ENCODE measurements around the gene CBR4.

Gene CBR4

GRCh38 chr4:169032883-169033645 lies 23.0 kb upstream of the CBR4 start:
- no peak for DNase-seq

DNA sequence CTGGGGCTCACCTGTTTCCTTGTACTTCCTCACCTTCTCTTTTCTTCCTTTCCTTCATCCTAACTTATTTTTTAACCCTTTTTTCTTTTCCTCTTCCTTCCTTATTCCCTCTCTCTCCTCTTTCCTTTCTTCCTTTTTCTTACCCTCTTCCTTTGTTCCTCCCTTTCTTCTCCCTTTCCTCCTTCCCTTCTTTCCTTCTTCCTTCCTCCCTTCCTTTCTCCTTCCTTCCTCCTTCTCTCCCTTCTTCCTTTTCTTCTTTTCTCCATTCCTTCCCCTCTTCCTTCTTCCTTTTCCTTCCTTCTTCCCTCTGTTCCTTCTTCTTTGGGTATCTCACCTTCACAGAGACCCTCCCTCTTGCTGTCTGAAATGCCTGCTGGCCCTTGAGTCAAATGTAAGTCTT lies 22.1 kb upstream of the CBR4 start:
- no peak for DNase-seq

DNA sequence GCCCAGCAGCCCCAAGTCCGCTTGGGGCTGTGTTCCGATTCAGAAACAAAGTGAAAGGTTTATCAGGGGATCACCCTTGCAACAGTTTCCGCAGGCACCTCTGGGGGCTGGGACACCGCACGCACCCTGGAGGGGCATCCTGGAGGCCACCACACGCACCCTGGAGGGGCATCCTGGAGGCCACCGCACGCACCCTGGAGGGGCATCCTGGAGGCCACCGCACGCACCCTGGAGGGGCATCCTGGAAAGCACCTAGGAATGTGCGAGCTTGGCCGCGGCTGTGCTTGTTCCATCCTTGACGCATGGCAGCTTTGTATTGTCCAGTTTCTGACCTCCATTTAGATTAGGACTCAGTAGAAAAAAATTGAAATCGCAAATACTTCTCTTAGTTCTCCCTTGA lies 21.3 kb upstream of the CBR4 start:
- no peak for DNase-seq

DNA sequence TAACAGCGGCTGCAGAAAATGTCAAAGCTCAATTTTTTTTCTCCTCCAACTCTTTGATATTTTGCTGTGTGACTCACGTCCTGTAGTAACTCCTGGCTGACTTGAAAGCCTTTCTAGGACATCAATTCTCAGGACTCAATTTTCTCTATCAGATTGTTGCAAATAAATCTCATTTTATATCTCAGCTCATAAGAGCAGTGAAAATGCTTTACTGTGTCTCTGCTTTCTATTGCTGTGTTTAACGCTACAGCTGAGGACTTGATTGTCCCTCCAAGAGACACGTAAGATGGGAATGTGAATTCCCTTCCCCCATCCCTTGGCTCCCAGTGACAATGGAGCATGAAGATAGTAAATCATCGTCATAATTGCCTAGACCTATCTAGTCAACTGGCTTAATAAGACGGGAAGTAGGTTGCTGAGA lies 20.5 kb upstream of the CBR4 start:
- no peak for DNase-seq

DNA sequence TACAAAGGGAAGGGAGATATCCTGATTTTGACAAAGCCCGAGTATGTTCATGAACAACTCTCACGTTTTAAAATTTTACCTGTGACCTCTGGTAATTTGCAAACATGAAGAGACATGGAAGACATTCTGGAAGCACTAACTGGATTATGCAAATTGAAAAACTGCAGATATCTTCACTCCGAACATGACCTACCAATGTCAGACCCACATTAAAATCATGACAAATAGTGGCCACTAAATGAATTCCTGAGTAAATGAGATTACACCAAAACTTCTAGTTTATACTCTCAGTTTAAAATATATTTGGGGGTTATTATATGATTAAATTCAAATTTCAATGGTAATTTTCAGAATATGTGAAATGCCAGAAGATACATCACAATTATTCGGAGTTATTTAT lies 19.9 kb upstream of the CBR4 start:
- no peak for DNase-seq

DNA sequence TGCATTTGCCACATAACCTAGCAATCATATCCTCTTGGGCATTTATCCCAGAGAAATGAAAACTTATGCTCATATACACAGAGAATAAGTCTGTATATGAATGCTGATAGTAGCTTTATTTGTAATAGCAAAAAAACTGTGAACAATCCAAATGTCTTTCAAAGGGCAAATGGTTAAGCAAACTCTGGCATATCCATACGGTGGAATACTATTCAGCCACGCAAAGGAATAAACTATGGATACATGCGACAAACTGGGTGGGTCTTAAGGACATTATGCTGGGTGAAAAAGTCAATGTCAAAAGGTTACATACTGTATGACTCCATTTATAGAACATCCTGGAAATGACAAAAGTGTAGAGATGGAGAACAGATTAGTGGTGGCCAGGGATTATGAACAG lies 17.6 kb upstream of the CBR4 start:
- DNase-seq = no peak

- no peak for DNase-seq
These were observed 15.1 kb upstream of the CBR4 start for GRCh38 chr4:169025184-169025583.

- peak; percentile 14 to 20 for DNase-seq
These were observed 14.7 kb upstream of the CBR4 start for GRCh38 chr4:169024762-169025161.

- DNase-seq = no peak
These were observed 8.4 kb upstream of the CBR4 start for GRCh38 chr4:169018406-169018805.

DNA sequence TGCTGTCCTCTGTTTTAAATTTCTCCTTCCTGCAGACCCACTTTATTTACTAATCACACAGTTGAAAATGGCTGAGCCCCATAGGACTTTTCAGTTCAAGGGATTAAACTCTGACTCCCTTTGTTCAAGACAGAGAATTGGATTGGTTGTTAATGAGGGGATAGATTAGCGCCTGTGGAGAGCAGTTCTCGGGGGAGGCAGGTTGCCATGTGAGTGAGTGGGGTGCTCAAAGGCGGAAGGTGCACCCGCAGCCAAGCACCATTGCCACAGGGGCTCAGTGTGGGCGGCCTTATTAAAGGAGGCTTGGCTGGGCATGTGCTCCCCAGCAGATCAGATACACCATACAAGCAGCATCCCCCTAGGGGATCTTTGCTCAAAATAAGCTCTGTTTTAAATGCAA lies 7.9 kb upstream of the CBR4 start:
- DNase-seq = no peak

DNA sequence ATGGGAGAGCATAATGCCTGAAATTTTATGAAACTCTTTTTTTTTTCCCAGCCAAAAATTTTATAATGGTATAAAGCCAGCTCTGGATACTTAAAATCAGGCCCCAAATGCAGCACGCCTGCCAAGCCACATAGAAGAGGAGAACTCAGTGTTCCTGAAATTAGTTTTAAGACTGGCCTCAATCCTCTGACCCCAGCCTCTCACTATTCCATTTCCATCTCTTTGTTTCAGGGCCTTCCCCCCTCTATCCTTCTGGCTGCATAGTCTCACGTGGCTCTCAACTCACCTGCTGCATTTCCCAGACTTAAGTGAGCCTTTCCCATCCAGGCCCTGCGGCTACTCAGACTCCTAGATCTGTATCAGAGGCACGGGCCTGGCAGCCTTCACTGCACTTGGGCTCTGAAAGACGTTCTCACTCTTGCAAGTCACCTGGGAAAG lies 5.2 kb upstream of the CBR4 start:
- no peak for DNase-seq

DNA sequence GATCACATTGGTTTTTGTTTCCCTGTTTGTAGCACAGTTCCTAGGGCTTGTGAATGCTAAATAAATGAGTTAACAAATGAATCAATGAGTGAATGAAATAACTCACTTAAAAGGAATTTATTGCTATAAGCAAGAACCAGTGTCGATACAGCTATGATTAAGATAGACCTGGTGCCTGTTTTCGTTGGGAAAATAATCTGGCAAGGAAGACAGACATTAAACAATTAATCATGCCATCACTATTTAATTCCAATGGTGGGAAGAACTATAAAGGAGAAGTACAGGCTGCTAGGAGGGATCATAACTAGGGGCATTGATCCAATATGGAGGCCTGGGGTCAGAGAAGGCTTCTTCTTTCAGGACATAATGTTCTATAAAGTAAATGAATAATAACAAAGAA lies 4.5 kb upstream of the CBR4 start:
- no peak for DNase-seq

DNA sequence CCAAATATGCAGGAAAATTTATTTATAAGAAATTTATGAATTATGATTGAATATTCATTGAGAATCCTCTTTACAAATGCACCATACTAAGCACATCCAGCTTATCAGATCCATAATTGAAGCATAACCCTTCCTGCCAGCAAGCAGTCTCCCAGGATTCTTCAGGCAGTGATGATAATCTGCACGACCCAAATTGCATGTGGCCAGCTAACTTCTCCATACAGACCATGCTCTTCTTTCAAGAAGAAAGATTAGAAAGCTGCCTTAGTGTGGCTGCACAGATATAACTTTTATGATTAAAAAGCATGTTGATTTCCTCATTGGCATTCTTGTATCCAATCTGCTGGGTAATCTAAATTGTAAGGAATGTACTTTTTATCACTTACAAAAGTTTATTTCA lies 3.3 kb upstream of the CBR4 start:
- DNase-seq = no peak

- DNase-seq = no peak
These were observed 2.0 kb upstream of the CBR4 start for GRCh38 chr4:169012049-169012448.

DNA sequence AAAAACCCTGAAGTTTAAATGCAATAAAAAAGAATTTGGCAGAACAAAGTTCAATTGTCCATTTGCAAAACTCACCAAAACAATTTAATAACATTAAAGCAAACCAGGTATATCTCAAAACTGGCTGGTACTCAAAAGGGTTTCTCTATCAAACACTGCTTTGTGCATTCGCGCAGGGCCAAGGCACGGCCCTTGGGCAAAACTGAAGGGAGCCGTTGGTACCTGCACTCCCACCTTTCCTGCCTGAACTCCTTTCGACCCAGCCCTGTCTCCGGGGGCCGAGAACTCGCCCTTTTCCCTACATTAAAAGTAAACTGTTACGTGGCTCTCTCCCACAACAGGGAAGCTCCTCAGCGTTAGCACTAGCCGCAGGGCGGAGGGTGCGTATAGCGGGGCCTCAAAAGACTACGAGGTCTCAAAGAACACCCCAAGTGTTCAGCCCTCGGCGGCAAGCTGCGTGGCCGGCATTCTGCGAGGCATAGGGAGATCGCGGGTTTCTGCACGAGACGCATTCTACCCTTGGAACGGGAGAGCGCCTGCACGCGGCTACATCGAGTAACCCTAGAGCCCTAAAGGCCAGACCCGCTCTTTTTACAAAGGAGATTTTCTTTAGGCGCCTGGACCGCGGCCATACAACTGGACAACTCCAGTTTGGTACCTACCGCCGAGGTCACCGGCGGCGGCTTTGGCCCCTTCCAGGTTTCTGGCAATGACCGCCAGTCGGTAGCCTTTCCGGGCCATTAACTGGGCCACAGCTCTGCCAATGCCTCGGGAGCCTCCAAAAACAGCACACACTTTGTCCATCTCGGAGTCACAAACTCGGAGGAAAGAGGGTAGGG lies 550 bp downstream of the CBR4 start:
- DNase-seq = peak; percentile 32 to 48

DNA sequence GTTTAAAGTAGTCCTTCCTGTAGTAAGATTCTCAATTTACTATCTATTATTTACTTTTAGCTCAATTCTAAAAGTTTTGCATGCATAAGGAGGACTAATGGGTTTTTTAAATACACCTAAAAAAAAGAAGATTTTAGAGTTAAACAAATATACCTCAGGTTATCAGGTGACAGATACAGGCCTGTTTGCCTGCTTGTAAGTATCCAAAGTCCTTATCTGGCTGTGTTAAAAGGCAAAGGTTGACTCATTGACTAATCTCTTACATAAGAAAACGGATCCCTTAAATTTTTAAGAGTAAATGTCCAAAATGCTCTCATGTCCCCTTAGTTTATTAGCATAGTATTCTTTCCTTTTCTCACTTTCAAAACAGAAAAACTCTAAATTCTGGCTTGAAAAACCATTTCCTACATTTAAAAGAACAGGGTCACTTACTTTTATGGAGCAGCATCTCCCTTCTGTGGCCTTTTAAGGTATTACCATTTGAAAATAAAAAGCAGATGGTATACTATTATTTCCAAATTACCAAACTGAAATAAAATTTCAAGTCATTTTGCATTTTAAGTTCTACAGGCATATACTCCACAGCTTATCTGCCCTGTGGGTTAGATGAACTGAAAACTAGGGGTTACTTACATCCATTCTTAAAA lies 4.5 kb downstream of the CBR4 start:
- peak in 1 of 2 donors; percentile 6 for DNase-seq

DNA sequence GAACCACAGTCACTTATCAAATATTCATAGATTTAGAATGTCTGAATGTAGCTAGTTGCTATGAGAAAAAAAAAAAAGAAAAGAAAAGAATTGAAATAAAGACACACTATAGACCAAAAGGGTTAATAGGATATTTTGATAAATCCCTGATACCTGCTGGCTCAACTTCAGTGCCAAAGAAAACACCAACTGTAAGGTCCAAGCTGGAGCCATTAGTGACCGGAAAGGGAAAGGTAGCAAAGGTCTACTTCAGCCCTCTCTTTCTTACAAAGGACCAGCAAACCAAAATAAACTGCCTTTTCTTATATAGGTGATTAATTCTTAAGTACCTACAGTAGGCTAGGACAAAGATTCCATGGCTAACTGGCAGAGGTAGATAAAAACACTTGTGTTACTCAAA lies 9.7 kb downstream of the CBR4 start:
- no peak for DNase-seq

- DNase-seq = no peak
These were observed 10.2 kb downstream of the CBR4 start for GRCh38 chr4:168999809-169000208.

- DNase-seq = no peak
These were observed 11.5 kb downstream of the CBR4 start for GRCh38 chr4:168998596-168998995.

DNA sequence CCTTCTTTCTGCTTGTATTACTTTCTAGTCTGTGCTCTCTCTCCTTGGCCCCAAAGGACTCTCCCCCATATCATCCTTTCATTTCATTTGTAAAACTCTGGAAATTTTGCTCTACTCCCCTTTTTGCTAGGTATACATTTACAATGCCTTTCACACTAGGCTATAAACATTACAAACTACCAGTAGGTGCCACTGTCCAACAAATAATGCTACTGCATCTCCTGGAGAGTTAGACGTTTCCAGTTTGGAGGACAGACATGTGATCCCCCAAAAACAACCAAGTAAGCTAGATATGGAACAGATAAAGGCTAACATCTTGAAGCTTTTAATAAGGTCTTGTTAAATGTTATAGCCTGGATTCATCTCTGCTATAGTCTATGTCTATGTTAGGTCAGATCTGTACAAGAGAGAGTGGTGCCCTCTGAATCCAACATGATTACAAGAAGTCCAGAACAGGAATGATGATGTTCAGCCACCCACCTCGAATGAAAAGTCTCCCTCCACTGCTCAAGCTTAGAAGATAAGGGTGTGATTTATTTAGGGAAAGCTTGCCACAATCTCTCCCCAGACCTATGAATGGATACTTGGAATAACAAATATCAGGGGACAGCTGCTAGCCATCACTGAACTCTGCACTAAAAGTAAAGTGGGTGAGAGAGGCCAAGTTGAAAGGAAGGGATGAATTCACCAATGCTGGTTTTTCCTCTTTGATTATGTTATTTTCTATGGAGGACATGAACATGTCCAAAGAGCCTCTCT lies 14.3 kb downstream of the CBR4 start:
- DNase-seq = peak in 1 of 2 donors; percentile 15

- DNase-seq = no peak
These were observed 15.1 kb downstream of the CBR4 start for GRCh38 chr4:168994958-168995357.

DNA sequence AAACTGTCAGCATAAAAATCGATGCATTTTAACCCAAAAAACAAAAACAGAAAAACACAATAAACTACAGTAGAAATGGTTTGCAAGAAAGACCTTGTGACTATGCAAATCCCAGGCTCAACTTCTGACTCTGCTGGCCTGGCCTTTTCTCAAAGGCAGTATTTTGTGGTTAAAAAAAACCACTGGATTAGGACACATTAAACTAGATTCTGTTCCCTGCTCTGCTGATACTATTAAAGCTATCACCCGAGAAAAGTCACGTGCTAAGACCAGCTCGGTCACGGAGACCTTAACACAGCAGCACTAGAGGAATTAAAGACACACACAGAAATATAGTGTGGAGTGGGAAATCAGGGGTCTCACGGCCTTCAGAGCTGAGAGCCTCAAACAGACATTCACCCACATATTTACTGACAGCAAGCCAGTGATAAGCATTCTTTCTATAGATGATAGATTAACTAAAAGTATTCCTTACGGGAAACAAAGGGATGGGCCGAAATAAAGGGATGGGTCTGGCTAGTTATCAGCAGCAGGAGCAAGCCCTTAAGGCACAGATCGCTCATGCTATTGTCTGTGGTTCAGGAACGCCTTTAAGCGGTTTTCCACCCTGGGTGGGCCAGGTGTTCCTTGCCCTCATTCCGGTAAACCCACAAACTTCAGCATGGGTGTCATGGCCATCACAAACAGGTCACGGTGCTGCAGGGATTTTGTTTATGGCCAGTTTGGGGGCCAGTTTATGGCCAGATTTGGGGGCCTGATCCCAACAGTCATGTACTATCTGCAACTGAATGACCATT lies 16.1 kb downstream of the CBR4 start:
- peak; percentile 74 to 77 for DNase-seq
